OCI-M1 (cell line): ENCODE measurements around the gene RETREG3.

Experiments used
- DNase-seq: peaks from one replicate; lab custom pipeline; 2025; lab: John Stamatoyannopoulos, UW

Gene RETREG3

DNA sequence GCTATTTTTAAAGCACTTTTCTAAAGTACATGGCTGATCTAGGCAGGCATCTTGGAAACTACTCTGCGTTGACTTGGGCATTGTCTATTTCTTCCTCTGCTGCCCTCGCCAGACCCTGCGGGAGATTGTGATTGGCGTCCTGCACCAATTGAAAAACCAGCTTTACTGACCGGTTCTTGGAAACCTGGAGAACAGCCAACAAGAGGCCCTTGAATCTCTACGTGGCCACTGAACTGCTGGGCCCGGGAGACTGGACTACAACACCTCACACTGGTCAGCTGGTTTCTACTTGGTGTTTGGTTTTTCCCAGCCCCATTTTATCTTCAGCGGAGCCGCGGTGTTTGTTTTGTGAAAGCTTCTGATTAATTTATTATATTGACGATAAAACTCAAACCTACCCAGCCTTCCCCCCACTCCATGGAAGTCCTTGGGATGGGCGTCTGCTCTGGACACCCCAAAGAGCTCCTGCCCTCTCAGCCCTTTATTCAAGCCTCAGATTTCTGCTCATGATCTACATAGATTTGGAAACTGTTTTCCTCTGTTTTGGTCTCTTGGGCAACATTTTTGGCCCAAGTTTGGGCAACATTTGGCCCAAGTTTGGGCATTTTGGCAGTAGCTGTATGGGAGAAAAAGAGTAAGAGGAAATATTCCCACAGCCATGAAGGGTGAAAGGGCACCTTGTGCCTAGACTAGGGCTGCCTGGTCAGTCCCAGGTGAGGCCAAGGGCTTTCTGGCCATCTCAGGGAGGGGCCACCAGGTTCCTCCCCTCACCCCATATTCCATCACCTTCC, 37.5 kb downstream of the RETREG3 start:
- DNase-seq, result no peak

DNA sequence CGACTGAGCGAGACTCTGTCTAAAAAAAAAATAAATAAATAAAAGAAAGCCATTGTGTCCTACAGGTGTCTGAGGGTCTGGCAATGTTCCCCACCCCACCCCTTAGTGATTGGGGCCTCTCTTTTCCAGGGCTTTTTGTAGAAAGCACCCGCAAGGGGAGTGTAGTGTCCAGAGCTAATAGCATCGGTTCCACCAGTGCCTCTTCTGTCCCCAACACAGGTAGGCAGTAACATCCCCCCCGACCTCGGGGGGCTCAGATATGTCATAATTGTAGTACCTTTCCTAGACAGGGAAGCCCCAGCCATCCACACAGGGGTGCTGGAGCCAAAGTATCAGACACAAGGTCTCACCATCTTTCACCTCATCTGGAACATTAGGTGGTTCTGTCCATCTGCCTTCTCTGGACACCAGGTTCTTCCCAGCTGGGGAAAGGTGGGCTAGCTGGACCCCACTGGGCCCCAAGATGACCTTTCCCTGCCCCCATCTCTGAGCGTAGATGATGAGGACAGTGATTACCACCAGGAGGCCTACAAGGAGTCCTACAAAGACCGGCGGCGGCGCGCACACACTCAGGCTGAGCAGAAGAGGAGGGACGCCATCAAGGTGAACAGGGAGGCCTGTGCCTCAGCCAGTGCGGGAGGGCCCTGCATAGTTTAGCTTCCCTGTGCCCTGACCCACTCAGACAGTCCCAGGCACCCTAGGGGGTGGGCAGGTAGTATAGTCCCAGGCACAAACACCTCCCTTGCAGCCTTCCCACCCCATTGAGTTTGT, 40.6 kb downstream of the RETREG3 start:
- no peak for DNase-seq

DNA sequence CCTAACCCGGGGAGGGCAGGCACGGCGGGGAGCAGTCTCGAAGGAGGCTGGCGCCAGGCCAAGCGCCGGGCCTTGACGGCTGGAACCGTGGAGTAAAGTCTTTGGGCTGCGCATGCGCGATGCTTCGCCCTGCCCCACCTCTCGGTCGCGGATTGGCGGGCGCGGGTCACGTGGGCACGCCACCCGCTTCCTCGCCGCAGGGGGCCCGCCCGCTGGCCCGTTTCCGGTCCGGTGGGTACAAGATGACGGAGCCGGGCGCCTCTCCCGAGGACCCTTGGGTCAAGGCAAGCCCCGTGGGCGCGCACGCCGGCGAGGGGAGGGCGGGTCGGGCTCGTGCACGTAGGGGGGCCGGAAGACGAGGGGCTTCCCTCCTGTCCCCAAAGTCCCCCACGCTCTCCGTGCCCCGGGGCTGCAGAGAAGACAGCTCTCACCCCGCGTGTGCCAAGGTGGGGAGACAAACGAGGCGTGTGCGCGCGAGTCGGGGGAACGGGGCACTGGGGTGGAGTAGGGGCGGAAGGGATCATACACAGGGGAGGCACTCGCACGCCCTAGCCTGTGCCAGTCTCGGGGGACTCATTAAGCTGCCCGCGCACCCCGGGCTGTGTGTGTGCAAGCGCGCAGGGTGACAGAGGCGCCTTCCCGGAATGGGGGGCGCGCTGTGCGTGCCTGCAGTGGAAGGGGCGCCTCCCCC, 42.1 kb downstream of the RETREG3 start, which contains the start of gene MLX:
Gene MLX, plus strand, starts transcription at position 218 of the 691 bp plus-strand sequence. Its CDS starts 25 bp downstream, at position 243.
- peak; percentile 96 for DNase-seq

DNA sequence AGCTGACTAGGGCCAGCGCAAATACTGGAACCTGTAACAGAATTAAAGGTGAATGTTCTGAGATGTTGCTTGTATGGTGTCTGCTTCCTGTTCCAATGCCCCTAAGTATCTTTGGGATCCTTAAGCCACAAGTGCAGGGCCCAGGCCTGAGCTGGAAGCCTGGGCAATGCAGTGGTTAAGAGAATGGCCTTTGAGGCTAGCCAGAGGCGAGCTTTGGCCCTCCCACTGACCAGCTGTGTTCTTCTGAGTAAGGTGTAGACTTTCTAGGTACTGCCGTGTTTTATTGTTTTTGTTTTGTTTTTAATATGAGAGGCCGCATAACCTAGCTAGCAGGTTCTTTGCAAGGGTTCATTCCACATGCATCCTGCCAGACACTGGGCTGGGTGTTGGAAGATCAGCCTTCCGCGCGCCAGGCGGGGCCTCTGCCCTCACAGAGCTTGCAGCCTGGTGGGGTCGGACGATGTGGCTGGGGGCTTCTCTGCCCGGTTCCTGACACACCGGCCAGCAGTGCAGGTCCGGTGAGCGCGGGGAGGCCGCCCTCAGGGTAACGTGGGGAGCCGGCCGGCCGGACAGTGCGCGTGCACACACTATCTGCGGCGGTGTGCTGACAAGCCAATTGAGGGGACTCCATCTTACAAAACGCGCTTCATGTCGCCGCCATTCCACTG, 42.8 kb downstream of the RETREG3 start:
- DNase-seq, result no peak

GRCh38 chr17:42565523-42566214, 43.5 kb downstream of the RETREG3 start:
- DNase-seq, result no peak

- no peak for DNase-seq
These were observed 44.2 kb downstream of the RETREG3 start for GRCh38 chr17:42564815-42565522.

DNA sequence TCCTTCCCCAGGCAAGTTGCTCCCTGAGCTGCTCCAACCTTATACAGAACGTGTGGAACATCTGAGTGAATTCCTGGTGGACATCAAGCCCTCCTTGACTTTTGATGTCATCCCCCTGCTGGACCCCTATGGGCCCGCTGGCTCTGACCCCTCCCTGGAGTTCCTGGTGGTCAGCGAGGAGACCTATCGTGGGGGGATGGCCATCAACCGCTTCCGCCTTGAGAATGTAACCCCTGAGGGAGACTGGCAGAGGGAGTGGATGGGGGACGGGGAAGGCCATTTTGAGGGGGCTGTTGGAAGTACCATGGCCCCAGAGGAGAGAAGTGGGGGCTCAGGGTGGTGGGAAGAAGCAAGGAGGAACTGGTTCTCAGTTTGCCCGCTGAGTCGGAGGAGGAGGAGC, 45.2 kb downstream of the RETREG3 start:
- no peak for DNase-seq

DNA sequence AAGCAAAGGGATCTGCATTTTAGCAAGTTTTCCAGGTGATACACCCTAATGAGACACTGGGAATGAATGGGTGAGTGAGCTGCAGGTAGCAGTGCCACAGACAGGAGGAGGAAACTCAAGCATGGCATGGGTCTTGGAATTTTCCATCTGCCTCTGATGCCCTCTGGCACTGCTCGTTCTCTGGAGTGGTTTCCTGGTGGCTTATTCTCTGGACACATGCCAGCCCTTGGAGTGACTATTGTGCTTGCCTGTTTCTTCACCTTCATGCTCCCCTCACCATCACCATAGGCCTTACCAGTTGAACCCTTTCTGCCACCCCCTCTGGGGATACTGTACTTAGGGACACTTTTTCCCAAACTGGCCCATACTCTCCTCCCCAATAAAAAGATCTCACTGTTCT, 45.6 kb downstream of the RETREG3 start:
- no peak for DNase-seq

DNA sequence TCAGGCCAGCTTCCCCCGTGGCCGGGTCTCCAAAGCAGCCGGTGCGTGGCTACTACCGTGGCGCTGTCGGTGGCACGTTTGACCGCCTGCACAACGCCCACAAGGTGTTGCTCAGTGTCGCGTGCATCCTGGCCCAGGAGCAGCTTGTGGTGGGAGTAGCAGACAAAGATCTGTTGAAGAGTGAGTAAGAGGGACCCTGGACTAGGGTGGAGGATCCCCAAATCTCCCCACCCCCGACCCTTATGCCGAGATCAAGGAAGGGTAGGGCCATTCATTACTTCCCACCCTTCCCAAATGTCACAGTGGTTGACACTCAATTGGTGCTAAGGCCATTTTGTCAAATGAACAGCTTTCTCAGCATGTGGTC, 46.0 kb downstream of the RETREG3 start:
- DNase-seq, result no peak

- DNase-seq, result peak; percentile 28
These were observed 46.6 kb downstream of the RETREG3 start for GRCh38 chr17:42562388-42563142.

GRCh38 chr17:42561897-42562387, 47.2 kb downstream of the RETREG3 start, which contains the start of gene COASY:
Gene COASY (plus strand): TSS chr17:42562148. CDS start chr17:42562623, 475 bp downstream.
- peak; percentile 98 for DNase-seq

GRCh38 chr17:42560246-42560645, 48.9 kb downstream of the RETREG3 start:
- DNase-seq, result no peak

- no peak for DNase-seq
These were observed 50.1 kb downstream of the RETREG3 start for GRCh38 chr17:42559075-42559474.

GRCh38 chr17:42555961-42556617, 53.1 kb downstream of the RETREG3 start:
- peak; percentile 30 for DNase-seq

DNA sequence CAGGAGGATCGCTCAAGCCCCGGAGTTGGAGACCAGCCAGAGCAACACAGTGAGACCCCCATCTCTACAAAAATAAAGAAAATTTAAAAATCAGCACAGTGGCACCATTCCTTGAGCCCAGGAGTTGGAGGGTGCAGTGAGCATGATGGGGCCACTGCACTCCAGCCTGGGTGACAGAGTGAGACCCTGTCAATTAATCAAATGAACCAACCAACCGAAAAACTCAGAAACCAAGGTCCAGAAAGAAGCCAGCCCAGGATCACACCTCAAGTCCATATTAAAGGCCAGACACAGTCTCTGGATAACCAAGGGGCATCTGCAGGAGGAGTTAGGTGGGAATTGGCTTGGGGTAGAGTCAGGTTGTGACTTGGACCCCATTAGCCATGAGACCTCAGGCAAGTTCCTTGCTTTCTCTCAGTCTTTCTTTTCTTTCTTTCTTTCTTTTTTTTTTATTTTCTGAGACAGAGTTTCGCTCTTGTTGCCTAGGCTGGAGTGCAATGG, 54.0 kb downstream of the RETREG3 start:
- DNase-seq, result no peak

DNA sequence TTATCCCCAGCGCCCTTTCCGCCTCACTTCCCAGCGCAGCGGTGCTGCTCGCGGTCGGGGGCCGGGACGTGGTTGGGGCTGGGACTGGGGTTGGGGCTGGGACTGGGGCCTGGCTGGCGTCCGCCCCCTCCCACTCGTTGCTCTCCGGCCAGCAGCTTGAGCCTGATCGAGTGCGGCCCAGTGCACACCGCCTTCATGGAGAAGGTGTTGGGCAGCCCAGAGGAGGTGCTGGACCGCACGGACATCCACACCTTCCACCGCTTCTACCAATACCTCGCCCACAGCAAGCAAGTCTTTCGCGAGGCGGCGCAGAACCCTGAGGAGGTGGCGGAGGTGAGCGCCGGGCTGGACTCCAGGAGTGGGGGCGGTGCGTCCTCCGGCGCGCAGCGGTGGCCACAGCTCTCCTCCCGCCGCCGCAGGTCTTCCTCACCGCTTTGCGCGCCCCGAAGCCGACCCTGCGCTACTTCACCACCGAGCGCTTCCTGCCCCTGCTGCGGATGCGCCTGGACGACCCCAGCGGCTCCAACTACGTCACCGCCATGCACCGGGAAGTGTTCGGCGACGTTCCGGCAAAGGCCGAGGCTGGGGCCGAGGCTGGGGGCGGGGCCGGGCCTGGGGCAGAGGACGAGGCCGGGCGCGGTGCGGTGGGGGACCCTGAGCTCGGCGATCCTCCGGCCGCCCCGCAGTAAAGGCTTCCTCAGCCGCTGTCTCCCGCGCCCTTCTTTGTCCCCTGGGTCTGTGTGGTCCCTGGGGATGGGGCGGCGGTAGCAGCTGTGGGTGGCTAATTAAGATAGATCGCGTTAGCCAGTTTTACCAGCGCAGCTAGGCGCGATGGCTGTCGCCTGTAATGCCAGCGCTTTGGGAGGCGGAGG, 54.7 kb downstream of the RETREG3 start:
- peak; percentile 89 for DNase-seq

GRCh38 chr17:42553866-42554249, 55.3 kb downstream of the RETREG3 start:
- DNase-seq, result no peak
